Effector memory CD4-positive, alpha-beta T cell (primary cell): Measurements from ENCODE around the gene MTMR2.
"Not testable (repeated sequence)": the region's sequence is repeated elsewhere in the genome, so short reads cannot be mapped to it uniquely, and the experiment has no call there.

Source experiments
- DNase-seq, 3 donors: peaks; one replicate each; pipeline ENCODE4 v3.0.0-alpha.2; 2020
- H3K27ac ChIP-seq: 2 replicates; pipeline ENCODE4 v1.7.0; 2013; ENCODE audit warnings: mild to moderate bottlenecking, low read length, moderate library complexity; ENCODE audit not compliant: insufficient read depth, poor library complexity, severe bottlenecking
- H3K27me3 ChIP-seq: replicated peaks from 2 replicates; pipeline ENCODE4 v1.7.0; 2013; ENCODE audit warnings: mild to moderate bottlenecking, low read length; ENCODE audit not compliant: insufficient read depth, control insufficient read depth, poor library complexity, severe bottlenecking
- H3K36me3 ChIP-seq: 2 replicates; pipeline ENCODE4 v1.7.0; 2013; ENCODE audit warnings: mild to moderate bottlenecking, low read length, moderate library complexity; ENCODE audit not compliant: control insufficient read depth, insufficient read depth
- H3K4me1 ChIP-seq: 2 replicates; pipeline ENCODE4 v1.7.0; 2013; ENCODE audit warnings: low read length, mild to moderate bottlenecking; ENCODE audit not compliant: control insufficient read depth, insufficient read depth, poor library complexity, severe bottlenecking
- H3K4me3 ChIP-seq: 2 replicates; pipeline ENCODE4 v1.7.0; 2013; ENCODE audit warnings: low read length, low read depth, mild to moderate bottlenecking; ENCODE audit not compliant: insufficient read depth, poor library complexity, severe bottlenecking
- H3K9me3 ChIP-seq: 2 replicates; pipeline ENCODE4 v1.7.0; 2013; ENCODE audit warnings: mild to moderate bottlenecking, low read length, moderate library complexity; ENCODE audit not compliant: control insufficient read depth

Gene MTMR2

GRCh38 chr11:95891423-95892170, 32.3 kb downstream of the MTMR2 start:
- H3K27me3 ChIP-seq: no peaks in the 10 kb centered on the region
- H3K27ac ChIP-seq: no peak overlapping the region
- H3K4me3 ChIP-seq: no peak overlapping the region
- no peak for DNase-seq
- H3K36me3 ChIP-seq: no peaks in the 10 kb centered on the region
- H3K4me1 ChIP-seq: no peaks in the 10 kb centered on the region
- H3K9me3 ChIP-seq: no peaks in the 10 kb centered on the region

GRCh38 chr11:95888852-95889251, 35.1 kb downstream of the MTMR2 start:
- no peak overlapping the region for H3K27ac ChIP-seq
- H3K9me3 ChIP-seq: no peaks in the 10 kb centered on the region
- no peaks in the 10 kb centered on the region for H3K4me1 ChIP-seq
- no peaks in the 10 kb centered on the region for H3K36me3 ChIP-seq
- no peak overlapping the region for H3K4me3 ChIP-seq
- no peak for DNase-seq
- no peaks in the 10 kb centered on the region for H3K27me3 ChIP-seq

- Histone ChIP-seq H3K4me1 (no peaks in the 10 kb centered on the region), H3K9me3 (no peaks in the 10 kb centered on the region), H3K36me3 (no peaks in the 10 kb centered on the region), H3K27me3 (no peaks in the 10 kb centered on the region), H3K4me3 (no peak overlapping the region), H3K27ac (no peak overlapping the region)
- no peak for DNase-seq
Measured at GRCh38 chr11:95888439-95888838, 35.5 kb downstream of the MTMR2 start.

GRCh38 chr11:95886462-95886861, 37.4 kb downstream of the MTMR2 start:
- Histone ChIP-seq H3K9me3 (no peaks in the 10 kb centered on the region), H3K4me1 (no peaks in the 10 kb centered on the region), H3K4me3 (no peak overlapping the region), H3K27me3 (no peaks in the 10 kb centered on the region), H3K27ac (no peak overlapping the region), H3K36me3 (no peaks in the 10 kb centered on the region)
- DNase-seq: no peak

- DNase-seq: no peak
- no peak overlapping the region for H3K4me3 ChIP-seq
- H3K9me3 ChIP-seq: no peaks in the 10 kb centered on the region
- H3K27ac ChIP-seq: no peak overlapping the region
- H3K36me3 ChIP-seq: no peaks in the 10 kb centered on the region
- H3K27me3 ChIP-seq: no peaks in the 10 kb centered on the region
- H3K4me1 ChIP-seq: no peaks in the 10 kb centered on the region
Measured at GRCh38 chr11:95884802-95885201, 39.1 kb downstream of the MTMR2 start.

GRCh38 chr11:95884376-95884775, 39.5 kb downstream of the MTMR2 start:
- no peak for DNase-seq
- H3K4me3 ChIP-seq: no peak overlapping the region
- H3K9me3 ChIP-seq: no peaks in the 10 kb centered on the region
- no peaks in the 10 kb centered on the region for H3K36me3 ChIP-seq
- H3K27me3 ChIP-seq: no peaks in the 10 kb centered on the region
- H3K4me1 ChIP-seq: no peaks in the 10 kb centered on the region
- H3K27ac ChIP-seq: no peak overlapping the region

GRCh38 chr11:95883381-95883780, 40.5 kb downstream of the MTMR2 start:
- Histone ChIP-seq H3K27ac (no peak overlapping the region), H3K27me3 (no peaks in the 10 kb centered on the region), H3K36me3 (no peaks in the 10 kb centered on the region), H3K4me3 (no peak overlapping the region), H3K4me1 (no peaks in the 10 kb centered on the region), H3K9me3 (no peaks in the 10 kb centered on the region)
- no peak for DNase-seq

GRCh38 chr11:95877291-95877690, 46.6 kb downstream of the MTMR2 start:
- Histone ChIP-seq H3K9me3 (no peaks in the 10 kb centered on the region), H3K27me3 (no peaks in the 10 kb centered on the region), H3K4me1 (no peaks in the 10 kb centered on the region), H3K4me3 (no peak overlapping the region), H3K36me3 (no peaks in the 10 kb centered on the region), H3K27ac (no peak overlapping the region)
- no peak for DNase-seq

GRCh38 chr11:95870877-95871276, 53.0 kb downstream of the MTMR2 start:
- H3K9me3 ChIP-seq, H3K36me3 ChIP-seq, H3K27ac ChIP-seq, H3K4me1 ChIP-seq, H3K27me3 ChIP-seq, DNase-seq, H3K4me3 ChIP-seq: not testable (repeated sequence)

GRCh38 chr11:95867105-95867504, 56.8 kb downstream of the MTMR2 start:
- no peaks in the 10 kb centered on the region for H3K4me1 ChIP-seq
- no peaks in the 10 kb centered on the region for H3K27me3 ChIP-seq
- DNase-seq: no peak
- H3K27ac ChIP-seq: no peak overlapping the region
- no peaks in the 10 kb centered on the region for H3K9me3 ChIP-seq
- H3K36me3 ChIP-seq: no peaks in the 10 kb centered on the region
- H3K4me3 ChIP-seq: no peak overlapping the region
